ENCODE data around the gene KCNK18. TPM values are rescaled to one million over a fixed set of nuclear protein-coding genes. Genes with fewer than 3 reads are reported as not detected.
"Not testable (repeated sequence)": the region's sequence is repeated elsewhere in the genome, so short reads cannot be mapped to it uniquely, and the experiment has no call there.

The KCNK18 gene
- total and polyA plus RNA-seq, 2 experiments from 2014 or later, result not detected

DNA sequence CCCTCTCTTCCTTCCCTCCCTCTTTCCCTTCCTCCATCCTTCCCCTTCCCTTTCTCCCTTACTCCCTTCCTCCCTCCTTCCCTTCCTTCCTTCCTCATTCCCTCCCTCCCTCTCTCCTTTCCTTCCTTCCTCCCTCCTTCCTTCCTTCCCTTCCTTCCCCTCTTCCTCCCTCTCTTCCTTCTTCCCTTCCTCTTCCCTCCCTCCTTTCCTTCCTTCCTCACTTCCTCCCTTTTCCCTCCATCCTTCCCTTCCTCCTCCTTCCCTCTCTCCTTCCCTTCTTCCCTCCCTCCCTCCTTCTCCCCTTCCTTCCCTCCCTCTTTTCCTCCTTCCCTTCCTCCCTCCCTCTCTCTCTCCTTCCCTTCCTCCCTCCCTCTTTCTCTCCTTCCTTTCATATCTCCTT, 30.9 kb downstream of the KCNK18 start:
- Histone ChIP-seq H3K4me2 (no peak overlapping the region), H3K4me1 (ENCODE audit: insufficient read depth) (no peaks in the 10 kb centered on the region), H2AFZ (no peak overlapping the region), H3K27me3 (ENCODE audit: insufficient read depth) (no peaks in the 10 kb centered on the region), H3K79me2 (replicated peaks; ENCODE audit: insufficient read depth) (no peaks in the 10 kb centered on the region), H3K27ac (ENCODE audit: low read depth) (no peak overlapping the region), H4K20me1 (replicated peaks; ENCODE audit: insufficient read depth) (no peaks in the 10 kb centered on the region), H3F3A (replicated peaks; ENCODE audit: low read depth) (no peaks in the 10 kb centered on the region), H3K36me3 (ENCODE audit: insufficient read depth) (no peaks in the 10 kb centered on the region), H3K4me3 (no peak overlapping the region), H3K9me2 (ENCODE audit: insufficient read depth) (no peaks in the 10 kb centered on the region)
- H3K9me3 Mint-ChIP-seq, result peaks cover 12% of the 10 kb centered on the region
- TF ChIP-seq, protein P1, sequence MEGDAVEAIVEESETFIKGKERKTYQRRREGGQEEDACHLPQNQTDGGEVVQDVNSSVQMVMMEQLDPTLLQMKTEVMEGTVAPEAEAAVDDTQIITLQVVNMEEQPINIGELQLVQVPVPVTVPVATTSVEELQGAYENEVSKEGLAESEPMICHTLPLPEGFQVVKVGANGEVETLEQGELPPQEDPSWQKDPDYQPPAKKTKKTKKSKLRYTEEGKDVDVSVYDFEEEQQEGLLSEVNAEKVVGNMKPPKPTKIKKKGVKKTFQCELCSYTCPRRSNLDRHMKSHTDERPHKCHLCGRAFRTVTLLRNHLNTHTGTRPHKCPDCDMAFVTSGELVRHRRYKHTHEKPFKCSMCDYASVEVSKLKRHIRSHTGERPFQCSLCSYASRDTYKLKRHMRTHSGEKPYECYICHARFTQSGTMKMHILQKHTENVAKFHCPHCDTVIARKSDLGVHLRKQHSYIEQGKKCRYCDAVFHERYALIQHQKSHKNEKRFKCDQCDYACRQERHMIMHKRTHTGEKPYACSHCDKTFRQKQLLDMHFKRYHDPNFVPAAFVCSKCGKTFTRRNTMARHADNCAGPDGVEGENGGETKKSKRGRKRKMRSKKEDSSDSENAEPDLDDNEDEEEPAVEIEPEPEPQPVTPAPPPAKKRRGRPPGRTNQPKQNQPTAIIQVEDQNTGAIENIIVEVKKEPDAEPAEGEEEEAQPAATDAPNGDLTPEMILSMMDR (conservative IDR thresholded peaks at IDR 0.05; ENCODE audit: low read depth in 2 of 2), result no peak
- TF ChIP-seq CREB1 (CRISPR knock-in tag; IDR thresholded peaks at IDR 0.05; ENCODE audit: low read depth), result no peak
- no peak for TF ChIP-seq EZH2phosphoT487 (IDR thresholded peaks at IDR 0.05; ENCODE audit: unreplicated experiment)
- TF ChIP-seq, protein P2, sequence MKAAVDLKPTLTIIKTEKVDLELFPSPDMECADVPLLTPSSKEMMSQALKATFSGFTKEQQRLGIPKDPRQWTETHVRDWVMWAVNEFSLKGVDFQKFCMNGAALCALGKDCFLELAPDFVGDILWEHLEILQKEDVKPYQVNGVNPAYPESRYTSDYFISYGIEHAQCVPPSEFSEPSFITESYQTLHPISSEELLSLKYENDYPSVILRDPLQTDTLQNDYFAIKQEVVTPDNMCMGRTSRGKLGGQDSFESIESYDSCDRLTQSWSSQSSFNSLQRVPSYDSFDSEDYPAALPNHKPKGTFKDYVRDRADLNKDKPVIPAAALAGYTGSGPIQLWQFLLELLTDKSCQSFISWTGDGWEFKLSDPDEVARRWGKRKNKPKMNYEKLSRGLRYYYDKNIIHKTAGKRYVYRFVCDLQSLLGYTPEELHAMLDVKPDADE (IDR thresholded peaks at IDR 0.05), result no peak
- TF ChIP-seq ZNF331 (CRISPR knock-in tag; IDR thresholded peaks at IDR 0.05; ENCODE audit: low read depth), result no peak
- TF ChIP-seq STAT1 (IDR thresholded peaks at IDR 0.05; ENCODE audit: unreplicated experiment), result no peak
- TF ChIP-seq, protein P3, sequence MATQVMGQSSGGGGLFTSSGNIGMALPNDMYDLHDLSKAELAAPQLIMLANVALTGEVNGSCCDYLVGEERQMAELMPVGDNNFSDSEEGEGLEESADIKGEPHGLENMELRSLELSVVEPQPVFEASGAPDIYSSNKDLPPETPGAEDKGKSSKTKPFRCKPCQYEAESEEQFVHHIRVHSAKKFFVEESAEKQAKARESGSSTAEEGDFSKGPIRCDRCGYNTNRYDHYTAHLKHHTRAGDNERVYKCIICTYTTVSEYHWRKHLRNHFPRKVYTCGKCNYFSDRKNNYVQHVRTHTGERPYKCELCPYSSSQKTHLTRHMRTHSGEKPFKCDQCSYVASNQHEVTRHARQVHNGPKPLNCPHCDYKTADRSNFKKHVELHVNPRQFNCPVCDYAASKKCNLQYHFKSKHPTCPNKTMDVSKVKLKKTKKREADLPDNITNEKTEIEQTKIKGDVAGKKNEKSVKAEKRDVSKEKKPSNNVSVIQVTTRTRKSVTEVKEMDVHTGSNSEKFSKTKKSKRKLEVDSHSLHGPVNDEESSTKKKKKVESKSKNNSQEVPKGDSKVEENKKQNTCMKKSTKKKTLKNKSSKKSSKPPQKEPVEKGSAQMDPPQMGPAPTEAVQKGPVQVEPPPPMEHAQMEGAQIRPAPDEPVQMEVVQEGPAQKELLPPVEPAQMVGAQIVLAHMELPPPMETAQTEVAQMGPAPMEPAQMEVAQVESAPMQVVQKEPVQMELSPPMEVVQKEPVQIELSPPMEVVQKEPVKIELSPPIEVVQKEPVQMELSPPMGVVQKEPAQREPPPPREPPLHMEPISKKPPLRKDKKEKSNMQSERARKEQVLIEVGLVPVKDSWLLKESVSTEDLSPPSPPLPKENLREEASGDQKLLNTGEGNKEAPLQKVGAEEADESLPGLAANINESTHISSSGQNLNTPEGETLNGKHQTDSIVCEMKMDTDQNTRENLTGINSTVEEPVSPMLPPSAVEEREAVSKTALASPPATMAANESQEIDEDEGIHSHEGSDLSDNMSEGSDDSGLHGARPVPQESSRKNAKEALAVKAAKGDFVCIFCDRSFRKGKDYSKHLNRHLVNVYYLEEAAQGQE (IDR thresholded peaks at IDR 0.05; ENCODE audit: unreplicated experiment), result no peak
- TF ChIP-seq NANOG (IDR thresholded peaks at IDR 0.05; ENCODE audit: borderline replicate concordance), result no peak
- TF ChIP-seq EZH2 (IDR thresholded peaks at IDR 0.05; ENCODE audit: low read depth, unreplicated experiment), result no peak
- no peak for TF ChIP-seq POLR2AphosphoS5 (IDR thresholded peaks at IDR 0.05; ENCODE audit: low read depth)
- TF ChIP-seq JUNB (IDR thresholded peaks at IDR 0.05; ENCODE audit: unreplicated experiment), result no peak
- no peak for ATAC-seq
- peaks cover 10% of the 10 kb centered on the region for H3K36me3 Mint-ChIP-seq (ENCODE audit: low read depth)
- H3K27me3 Mint-ChIP-seq (ENCODE audit: insufficient read depth, low read depth, poor library complexity), result peaks cover 9% of the 10 kb centered on the region
- H3K4me1 Mint-ChIP-seq, result no peaks in the 10 kb centered on the region
- H3K4me3 Mint-ChIP-seq, result no peak overlapping the region
- H3K27ac Mint-ChIP-seq, result no peak overlapping the region
- DNase-seq (ENCODE audit: low spot score), result no peak

DNA sequence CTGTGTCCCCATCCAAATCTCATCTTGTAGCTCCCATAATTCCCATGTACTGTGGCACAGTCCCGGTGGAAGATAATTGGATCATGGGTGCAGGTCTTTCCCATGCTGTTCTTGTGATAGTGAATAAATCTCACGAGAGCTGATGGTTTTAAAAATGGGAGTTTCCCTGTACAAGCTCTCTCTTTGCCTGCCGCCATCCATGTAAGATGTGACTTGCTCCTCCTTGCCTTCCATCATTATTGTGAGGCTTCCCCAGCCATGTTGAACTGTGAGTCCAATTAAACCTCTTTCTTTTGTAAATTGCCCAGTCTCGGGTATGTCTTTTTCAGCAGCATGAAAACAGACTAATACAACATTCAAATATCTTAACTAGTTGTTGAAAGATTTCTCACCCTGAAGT, 32.8 kb downstream of the KCNK18 start:
- not testable (repeated sequence) for DNase-seq (ENCODE audit: low spot score)

More for the DNA sequence above, 32.8 kb downstream of the KCNK18 start:
- not testable (repeated sequence) for H3K9me2 ChIP-seq (ENCODE audit: insufficient read depth); H3F3A ChIP-seq (replicated peaks; ENCODE audit: low read depth); H3K4me1 Mint-ChIP-seq; H2AFZ ChIP-seq; H3K27ac ChIP-seq (ENCODE audit: low read depth); H3K27ac Mint-ChIP-seq; H3K36me3 ChIP-seq (ENCODE audit: insufficient read depth); ATAC-seq; H3K27me3 Mint-ChIP-seq (ENCODE audit: insufficient read depth, low read depth, poor library complexity); H3K79me2 ChIP-seq (replicated peaks; ENCODE audit: insufficient read depth); H3K4me1 ChIP-seq (ENCODE audit: insufficient read depth); H3K4me3 ChIP-seq; H3K4me3 Mint-ChIP-seq; H4K20me1 ChIP-seq (replicated peaks; ENCODE audit: insufficient read depth); H3K27me3 ChIP-seq (ENCODE audit: insufficient read depth); H3K4me2 ChIP-seq; H3K36me3 Mint-ChIP-seq (ENCODE audit: low read depth)
- peaks cover 12% of the 10 kb centered on the region for H3K9me3 Mint-ChIP-seq
